Panc1 (cell line): ENCODE results near the gene H2AZ2.

Source experiments
- CTCF ChIP-seq: fragments of 450-650 bp; IDR thresholded peaks from 2 replicates; pipeline ENCODE4 v1.5.1; 2017; ENCODE audit warnings: mild to moderate bottlenecking
- POLR2AphosphoS5 ChIP-seq: IDR thresholded peaks from 2 replicates; pipeline ENCODE4 v1.6.1; 2012; ENCODE audit warnings: mild to moderate bottlenecking, low read depth, low read length, moderate library complexity
- REST ChIP-seq, 2 experiments: IDR thresholded peaks; 2 replicates each; pipeline ENCODE4 v1.6.1; 2011 to 2012; ENCODE audit warnings: low read depth in 2 of 2, control low read depth in 1 of 2, low read length in 1 of 2, mild to moderate bottlenecking in 1 of 2, moderate library complexity in 1 of 2; ENCODE audit not compliant: insufficient read depth in 1 of 2
- SIN3A ChIP-seq: IDR thresholded peaks from 2 replicates; pipeline ENCODE4 v1.6.1; 2012; ENCODE audit warnings: low read depth, mild to moderate bottlenecking, low read length, moderate library complexity, borderline replicate concordance; ENCODE audit not compliant: insufficient read depth

GRCh38 chr7:44799939-44800338 is 47.9 kb downstream of the H2AZ2 start:
- TF ChIP-seq POLR2AphosphoS5 (no peak; the same call in none of the 2 replicates), CTCF (no peak), REST (IDR thresholded peaks at IDR 0.05; ENCODE audit: insufficient read depth in 1 of 2, low read depth in 2 of 2, low read length in 1 of 2) (no peak), SIN3A (no peak)
